NCI-H2196 (cell line): ENCODE data around the gene DHPS.
A peak's percentile ranks its signal among the peaks of the same experiment; 100 is the strongest.
"Not testable (repeated sequence)": the region's sequence is repeated elsewhere in the genome, so short reads cannot be mapped to it uniquely, and the experiment has no call there.

Source experiments
- DNase-seq: peaks from one replicate; lab custom pipeline; 2025; ENCODE audit not compliant: unreplicated experiment; lab: John Stamatoyannopoulos, UW

Gene DHPS

GRCh38 chr19:12647047-12647446 is 34.6 kb downstream of the DHPS start:
- DNase-seq = no peak

GRCh38 chr19:12646551-12646950 is 35.1 kb downstream of the DHPS start:
- DNase-seq = no peak

- not testable (repeated sequence) for DNase-seq
Measured at GRCh38 chr19:12643716-12644115, 38.0 kb downstream of the DHPS start.

- DNase-seq = no peak
Measured at GRCh38 chr19:12642506-12642905, 39.2 kb downstream of the DHPS start.

GRCh38 chr19:12641456-12641855 is 40.2 kb downstream of the DHPS start:
- no peak for DNase-seq

- peak; percentile 75 for DNase-seq
Measured at GRCh38 chr19:12639901-12640613, 41.6 kb downstream of the DHPS start.

- no peak for DNase-seq
Measured at GRCh38 chr19:12638611-12639182, 43.0 kb downstream of the DHPS start.

- DNase-seq = no peak
Measured at GRCh38 chr19:12636631-12637030, 45.0 kb downstream of the DHPS start.

GRCh38 chr19:12629215-12629614 is 52.5 kb downstream of the DHPS start:
- no peak for DNase-seq

GRCh38 chr19:12628040-12629022 is 53.3 kb downstream of the DHPS start:
- no peak for DNase-seq

- no peak for DNase-seq
Measured at GRCh38 chr19:12626958-12627357, 54.7 kb downstream of the DHPS start.
